NCI-H2107 (cell line): ENCODE results near the gene NPS.

ENCODE experiments used
- DNase-seq: peaks from one replicate; lab custom pipeline; 2025; lab: John Stamatoyannopoulos, UW

NPS gene, protein sequence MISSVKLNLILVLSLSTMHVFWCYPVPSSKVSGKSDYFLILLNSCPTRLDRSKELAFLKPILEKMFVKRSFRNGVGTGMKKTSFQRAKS

DNA sequence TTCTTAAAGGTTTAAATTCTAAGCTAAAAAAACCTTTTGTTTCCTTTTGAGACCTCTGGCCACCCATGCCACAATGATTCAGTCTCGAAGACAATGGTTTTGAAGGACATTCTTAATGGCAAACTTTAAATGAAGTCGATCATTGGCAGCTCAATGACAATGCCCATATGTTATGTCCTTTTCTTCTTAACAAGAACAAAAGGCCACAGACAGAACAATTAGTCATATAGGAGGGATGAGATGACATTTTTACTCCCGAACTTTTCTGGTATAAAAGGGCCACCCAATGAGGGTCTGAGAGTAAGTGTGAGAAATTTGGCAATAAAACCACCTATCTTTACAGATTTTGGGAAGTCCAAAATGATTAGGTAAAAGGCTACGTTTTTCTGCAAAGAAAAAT, at the start of gene NPS:
TSS of gene NPS (plus strand) at position 301 of the 400 bp plus-strand sequence. CDS start at position 361, 60 bp downstream.
- DNase-seq = no peak

DNA sequence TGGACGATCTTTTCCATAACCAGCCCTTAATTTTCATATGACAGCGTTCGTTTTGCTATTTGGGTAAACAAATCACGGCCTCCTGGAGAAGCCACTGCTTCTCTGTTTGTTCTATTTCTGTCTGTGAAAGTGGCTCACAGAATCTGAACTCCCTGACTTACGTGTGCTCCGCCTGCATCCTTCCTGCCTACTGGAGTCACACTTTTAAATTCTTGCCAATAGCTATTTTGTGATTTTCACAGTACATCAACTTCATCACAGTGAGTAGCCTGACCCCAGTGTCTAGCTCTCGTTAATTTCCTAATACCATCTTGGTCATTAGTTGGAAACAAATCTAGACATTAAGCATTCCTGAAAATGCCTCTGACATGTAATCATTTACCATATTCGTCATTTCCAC, 49.0 kb upstream of the NPS start:
- no peak for DNase-seq

DNA sequence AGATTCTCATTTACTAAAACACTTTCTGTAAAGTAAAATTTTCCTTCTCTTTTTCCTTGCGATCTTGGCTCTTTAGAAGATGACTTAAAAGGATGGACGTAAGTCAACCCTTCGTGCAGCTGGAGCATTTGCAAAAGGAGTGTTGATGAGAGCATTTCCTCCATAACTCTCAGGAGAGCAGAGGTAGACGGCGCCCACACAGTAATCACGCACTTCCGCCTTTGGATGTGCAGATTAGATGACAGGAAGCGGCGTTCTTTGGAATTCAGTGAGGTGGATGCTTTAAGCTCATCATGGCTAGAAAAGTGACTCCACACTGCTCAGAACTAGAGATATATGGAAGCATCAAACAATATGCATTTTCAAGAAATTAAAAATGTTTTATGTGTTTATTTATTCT, 43.0 kb upstream of the NPS start:
- no peak for DNase-seq

DNA sequence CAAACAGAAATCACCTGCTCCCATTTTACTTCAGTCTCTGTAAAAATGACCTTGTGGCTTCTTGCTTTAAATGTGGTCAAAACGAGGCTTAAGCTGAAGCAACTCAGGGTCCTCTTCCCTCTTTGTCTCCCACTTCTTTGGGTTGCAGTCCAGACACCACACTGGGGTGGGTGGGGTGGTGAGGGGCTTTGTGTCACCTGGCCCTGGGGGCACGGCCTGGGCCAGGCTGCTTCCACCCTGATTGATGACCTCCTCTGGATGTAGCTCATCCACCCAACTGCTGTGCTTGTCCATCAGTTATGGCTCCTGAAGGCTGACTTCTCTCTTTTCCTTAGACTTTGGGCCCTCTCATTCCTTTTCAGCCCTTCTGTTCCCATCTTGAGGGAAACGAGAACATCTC, 26.8 kb upstream of the NPS start:
- no peak for DNase-seq

DNA sequence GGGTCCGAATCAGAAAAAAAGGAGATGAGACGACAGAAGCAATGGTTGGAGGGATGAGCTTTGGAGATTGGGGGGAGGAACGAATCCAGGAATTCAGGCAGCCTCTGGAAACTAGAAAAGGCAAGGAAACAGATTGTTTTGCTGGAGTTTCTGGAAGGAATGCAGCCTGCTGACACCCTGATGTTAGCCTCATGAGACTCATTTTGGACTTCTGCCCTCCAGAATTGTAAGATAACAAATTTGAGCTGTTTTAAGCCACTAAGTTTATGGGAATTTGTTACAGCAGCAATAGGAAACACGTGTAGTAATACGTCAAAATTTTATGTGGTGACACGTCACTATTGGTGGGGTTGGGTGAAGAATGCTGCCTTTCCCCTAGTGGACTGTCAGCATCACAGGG, 25.6 kb upstream of the NPS start:
- DNase-seq = no peak

DNA sequence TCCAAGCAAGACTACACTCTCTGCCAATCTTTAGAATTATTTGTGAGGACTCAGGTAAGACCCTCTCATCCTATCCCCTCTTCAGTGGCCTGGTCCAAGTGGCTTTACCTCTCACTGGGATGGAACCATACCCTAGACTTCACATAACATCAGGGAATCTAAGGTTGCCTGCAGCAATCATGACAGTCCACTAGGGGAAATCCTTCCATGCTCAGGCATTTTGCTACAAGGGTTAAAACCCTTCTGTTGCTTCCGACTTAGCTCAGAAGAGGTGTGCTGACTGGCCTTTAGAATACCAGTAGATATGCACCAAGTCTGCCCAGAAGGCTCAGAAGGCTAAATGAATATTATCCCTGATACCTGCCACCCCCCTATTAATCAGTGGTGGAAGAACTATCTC, 24.9 kb upstream of the NPS start:
- DNase-seq = no peak

DNA sequence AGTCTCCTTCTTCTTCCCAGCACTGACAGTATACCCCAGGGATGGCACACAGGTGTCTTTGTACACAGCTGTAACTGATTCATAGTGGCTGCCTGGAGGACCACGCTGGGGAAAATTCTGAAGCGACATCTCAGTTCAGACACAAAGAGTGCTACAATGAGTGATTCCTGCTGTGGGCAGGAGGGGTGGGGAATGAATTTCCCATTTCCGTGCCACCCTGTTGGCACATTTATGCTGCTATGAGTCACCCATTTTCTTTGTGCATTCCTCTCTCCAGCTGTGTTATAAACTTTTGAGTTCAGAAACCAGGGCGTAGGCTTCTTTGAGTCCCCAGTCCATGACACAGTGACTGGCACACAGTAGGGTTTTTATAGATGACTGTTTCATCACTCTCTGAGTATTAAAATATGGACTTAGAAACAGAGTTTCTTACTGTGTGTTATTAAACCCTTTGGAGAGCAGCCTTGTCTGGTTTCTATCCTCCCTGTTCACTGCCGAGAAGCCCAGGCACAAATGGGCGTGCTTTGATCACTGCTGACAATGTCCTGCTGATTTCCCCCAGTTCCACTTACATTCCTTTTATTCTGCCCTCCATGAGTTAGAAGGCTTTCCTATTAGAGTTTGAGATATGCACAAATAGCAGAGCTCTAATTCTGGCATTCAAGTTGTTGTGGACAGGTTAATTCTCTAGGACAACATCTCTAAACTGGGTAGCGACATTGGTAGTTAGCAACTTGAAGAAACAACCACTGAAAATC, 24.0 kb upstream of the NPS start:
- no peak for DNase-seq

DNA sequence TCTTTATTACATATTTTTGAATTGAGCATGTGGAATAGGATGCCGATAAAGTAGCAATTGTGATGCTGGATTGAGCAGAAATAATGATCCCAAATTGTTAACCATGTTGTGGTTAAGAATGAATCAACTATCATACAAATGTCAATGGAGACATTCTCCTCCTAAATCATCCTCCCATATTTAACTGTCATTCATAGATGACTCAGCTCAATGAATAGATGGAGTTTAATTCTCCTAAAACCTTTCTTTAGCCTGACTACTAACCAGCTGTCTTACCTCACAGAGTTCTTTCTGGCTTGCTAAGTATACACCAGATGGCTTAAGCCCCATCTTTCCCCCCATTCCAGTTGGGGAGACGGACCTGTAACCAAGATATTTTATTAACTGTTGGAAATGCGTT, 23.4 kb upstream of the NPS start:
- DNase-seq = no peak

DNA sequence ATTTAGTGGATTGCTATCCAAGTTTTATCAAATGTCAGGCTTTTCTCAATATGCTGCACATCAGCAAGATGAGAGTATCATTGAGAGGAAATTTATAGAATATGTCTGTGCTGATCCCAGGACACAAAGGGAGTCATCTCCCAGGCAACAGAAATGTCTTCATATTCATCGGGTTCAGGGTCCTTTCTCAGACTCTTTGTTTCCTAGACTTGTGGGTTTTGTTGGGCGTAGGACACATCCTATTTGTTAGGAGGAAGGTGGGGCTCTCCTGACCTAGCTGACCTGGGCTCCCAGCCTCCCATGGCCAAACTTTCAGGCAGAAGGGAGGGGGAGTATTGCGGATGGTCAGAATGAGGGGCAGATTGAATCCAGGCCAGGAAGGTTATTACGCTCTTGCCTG, 22.9 kb upstream of the NPS start:
- DNase-seq = no peak

DNA sequence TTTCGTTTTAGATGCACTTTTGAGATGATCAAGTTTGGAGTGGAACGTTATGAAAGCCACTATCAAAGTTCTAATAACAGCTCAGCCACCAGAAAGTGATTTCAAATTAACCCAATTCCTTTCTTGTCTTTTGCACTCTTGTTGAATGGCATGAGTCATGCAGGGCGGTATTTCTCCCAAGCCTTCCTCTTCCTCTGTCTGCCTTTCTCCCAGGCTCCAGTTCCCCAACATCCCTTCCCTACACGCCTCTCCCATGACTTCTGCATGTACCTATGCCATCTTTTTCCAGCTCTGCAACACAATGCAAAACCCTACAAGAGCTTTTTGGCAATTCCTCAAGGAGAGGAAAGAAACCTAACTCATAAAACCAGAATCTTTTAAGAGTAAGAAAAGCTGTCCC, 21.8 kb upstream of the NPS start:
- no peak for DNase-seq

DNA sequence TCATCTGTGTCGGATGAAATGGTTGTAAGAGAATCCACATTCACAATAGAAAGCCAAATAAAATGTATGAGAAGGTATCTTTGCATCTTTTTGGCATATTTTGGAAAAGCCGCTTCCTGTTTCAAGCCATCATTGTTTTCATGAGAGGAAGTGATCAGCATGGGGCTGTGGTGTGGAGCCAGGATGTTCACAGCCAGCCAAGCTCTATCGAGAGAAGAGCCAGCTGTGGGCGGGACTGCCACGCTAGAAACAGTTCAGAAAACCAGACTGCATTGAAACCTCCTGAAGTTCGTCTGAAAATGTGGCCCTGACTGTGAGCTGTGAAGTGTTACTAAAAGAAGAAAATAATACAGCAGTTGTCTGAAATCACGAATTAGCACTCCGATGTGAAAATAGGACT, 21.2 kb upstream of the NPS start:
- no peak for DNase-seq

DNA sequence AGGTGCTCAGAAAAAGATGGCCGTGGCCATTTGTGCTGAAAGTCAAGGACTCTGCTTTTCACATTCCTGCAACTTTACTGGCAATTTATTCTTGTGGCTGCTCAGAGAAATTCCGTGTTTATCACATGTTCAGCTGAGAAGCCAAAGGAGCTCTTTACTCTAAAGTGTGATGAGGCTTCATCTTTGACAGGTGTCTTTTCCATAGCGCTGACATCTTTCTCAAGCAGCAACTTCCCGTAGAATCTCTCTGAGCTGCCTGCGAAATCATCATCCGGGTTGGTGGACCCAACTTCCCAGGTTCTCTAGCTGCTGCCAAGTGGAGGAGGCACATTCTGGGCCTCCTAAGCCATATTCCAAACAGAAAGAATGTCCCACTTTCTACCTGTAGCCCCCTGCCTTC, 16.9 kb upstream of the NPS start:
- DNase-seq = no peak

DNA sequence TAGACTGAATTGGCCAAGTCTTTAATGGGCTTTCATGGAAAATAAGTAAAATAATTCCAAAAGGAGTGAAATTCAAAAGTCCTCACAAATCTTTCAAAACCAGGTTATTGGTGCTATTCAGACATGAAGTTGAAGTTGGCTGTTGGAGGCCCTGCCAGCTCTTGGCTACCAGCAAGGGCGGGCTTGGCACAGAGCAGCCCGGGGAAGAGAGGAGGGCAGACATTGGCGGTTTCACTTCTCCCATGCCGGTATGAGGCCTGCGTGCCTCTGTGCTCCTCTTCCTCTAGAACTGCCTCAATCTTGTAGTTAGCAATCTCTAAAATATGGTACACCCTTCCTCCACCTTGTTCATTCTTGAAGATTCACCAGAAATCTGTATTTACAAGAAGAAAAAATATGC, 16.4 kb upstream of the NPS start:
- DNase-seq = no peak

DNA sequence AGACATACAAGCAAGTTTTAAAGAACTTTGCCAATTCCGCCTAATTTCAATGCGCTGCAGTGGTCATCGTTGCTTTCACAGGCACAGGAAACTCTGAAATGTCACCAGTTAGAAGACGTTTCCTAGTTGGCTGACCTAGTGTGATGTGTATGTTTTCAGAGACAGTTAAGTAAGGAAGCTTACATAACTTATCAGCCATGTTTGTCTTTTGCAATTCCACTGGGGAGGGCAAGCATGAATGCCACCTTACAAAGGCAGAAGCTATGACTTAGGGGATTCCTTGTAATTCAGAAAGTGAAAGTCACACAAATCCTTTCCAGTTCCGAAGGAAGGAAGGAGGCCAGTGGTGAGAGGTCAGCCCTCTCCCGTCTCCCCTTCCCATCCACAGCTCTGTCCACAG, 15.0 kb upstream of the NPS start:
- DNase-seq = no peak

DNA sequence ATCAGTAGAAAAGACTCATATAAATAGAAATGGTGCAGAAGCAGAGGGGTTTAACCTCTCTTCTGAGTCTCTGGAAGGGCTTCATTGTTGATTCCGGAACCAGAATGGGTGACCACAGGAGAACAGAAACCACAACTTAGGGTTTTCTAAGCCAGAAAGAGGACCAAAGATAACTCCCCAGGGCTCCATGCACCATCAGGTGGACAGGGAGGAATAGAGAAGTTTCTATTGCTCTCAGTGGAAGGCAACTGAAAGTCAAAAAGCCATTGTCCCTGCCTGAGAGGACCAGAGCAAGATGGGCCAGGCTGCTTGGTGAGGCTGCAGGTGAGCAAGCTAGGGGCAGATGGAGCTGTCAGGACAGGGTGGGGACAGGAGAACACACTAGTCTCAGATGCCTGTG, 14.6 kb upstream of the NPS start:
- no peak for DNase-seq

DNA sequence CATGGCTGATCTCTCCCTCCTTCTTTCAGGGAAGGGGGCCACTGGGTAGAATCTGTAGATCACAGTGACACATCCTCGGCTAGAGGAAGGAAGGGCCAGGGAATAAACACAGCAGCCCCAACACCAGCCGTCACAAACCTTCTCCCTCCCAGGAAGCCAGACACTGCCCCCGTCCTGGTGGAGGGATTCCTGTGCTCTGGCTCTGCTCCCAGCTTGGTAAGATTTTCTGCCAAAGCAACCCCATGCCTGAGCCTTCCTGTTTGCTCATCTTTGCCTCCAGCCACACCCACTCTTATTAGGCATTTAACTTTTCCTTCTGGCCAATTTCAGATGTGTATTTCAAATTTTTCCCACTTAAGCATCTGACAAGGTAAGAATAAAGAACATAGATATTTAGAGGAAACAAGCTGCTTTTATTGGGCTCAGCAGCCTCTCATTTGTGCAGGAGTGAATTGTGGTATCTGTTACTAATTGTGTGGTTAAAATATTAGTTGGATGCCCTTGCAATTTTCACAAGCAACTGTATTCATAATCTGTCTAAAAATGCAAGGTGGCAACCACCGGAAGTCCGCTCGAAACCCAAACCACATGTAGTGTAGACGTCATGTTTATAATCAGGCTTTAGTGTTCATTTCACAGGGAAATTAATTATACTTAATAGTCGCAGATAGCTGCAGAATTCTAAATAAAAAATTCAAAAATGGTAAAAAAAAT, 13.2 kb upstream of the NPS start:
- no peak for DNase-seq

DNA sequence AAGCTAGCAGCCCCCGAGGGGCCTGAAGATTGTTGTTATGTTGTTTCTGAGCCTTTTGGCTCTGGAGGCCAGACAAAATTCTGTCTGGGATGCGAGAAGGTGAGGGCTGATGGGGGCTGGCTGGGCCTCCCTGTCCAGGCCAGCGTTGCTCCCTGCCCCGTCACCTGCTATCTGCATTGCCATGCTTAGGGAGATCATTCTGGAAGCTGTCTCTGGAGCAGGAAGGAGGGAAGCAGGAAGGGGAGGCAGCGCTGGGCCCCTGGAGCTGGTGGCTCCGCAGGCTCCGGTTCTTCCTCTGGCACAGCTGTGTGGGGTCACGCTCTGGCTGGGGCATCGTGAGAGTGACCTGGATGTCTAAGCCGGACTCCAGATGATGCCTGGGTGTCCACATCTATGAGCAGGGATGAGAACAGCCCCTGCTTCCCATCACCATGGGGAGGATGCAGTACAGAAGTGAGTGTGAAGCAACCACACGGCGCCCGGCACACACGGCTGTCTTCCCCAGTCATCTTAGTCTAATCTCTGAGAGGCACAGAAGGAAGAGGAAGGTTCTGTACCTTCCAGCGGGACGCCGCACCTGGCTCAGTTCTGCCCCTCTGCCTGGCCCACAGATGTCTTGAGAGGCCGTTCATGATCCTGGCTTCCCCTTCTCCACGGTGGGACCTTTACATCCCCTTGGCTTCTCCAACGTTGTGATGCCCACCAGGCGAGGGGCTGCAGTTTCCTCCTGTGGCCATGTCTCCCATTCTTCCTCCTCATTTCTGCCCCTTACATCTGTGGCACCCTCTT, 11.9 kb upstream of the NPS start:
- DNase-seq = no peak

DNA sequence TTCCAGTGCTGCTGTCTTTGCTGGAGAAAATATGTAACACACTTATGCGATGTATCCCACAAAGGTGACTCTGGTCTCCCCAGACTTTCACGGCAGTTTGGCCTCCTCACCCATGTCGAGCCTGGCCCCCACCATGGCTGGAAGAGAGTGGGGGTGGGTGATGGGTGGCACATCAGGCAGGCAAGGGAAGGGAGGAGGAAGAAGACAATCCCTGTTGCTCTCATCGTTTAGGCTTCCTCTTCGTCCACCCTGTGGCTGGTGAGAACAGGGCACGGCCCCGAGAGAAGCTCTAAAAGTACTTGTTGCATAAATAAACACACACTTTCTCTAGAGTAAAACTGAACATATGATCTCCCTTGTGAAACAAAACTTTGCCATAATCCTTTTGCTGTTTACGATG, 11.2 kb upstream of the NPS start:
- no peak for DNase-seq

DNA sequence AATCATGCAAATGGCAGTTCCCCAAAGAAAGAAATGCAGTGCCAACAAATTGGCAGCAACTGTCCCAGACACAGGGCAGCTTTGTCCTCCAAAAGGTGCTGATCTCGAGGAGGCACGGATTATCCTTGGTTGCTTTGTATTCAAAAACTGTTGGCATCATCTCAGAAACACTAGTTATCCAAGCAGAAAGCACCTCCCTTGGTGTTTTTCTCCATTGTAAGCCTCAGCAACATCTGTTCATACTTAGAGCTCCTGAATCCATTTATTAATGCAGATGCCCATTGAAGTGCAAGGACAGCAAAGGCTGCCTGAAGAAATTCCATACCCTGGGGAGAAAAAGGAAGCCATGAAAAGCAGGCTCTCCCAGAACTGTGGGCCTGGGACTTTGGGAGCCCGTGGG, 1.1 kb upstream of the NPS start:
- no peak for DNase-seq

DNA sequence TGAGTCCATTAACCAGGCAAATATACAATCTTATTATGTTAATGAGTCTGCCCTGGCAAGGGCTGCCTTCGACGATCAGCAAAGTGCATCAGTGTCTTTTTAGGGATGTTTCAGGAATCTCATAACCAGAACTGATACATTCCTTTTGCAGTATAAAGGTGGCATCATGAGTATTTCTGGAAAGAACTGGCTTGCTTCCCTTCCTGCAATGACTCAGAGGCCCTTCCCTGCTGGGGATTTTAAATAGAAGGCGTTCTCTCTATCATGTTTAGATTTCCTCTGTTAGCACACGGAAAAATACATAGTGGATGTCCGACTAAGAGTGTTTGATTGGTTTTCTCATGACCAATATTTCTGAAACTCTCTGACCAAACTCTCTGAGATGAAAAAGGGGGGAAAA, 1.8 kb downstream of the NPS start:
- DNase-seq = no peak

DNA sequence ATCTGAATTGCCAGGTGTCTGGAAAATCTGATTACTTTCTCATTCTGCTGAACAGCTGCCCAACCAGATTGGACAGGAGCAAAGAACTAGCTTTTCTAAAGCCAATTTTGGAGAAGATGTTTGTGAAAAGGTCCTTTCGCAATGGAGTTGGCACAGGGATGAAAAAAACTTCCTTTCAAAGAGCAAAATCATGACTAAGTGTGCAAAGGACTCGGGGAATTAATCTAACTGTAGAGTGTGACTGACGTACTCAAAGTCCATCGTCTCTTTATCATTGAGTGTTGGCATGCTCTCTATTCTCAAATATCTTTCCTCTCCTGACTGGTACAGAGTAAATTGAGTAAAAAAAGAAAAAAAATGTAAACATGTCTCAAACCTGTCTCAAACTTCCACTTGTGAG, 3.3 kb downstream of the NPS start:
- DNase-seq = no peak

DNA sequence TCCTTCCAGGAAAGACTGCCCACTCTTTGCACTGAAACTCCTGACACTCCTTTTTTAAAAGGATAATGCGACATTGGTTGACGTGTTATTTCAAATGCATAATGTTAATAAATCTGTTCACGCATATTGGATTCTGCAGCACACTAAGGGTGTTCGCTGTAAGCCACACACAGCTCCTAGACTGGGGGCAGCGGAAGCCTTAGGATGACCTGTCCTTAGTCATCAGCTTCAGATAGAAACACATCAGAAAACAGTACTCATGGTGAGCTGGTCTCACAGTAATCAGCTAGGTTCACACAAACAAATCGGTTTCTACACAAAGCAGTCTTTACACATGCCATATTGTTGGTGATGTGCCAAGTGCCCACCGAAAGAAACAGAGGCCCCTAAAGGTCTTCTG, 4.3 kb downstream of the NPS start:
- no peak for DNase-seq

DNA sequence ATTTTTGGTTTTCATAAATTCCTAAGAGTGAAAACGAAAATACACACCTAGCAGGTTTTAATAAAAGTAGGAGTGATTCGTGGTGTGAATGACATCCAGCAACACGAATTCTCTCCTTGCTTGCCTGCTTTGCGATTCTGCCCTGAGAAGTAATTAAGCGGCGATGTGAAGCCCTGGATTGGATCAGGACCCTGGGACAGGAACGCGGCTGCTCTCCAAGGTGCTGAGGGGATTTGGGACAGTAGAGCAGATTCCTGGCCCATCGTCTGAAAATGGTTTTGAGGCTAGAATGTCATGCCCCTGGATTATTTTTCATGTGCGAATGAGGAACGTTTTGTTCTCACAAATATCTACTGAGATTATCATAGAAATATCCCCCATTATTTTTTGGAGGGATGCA, 7.8 kb downstream of the NPS start:
- no peak for DNase-seq
